Upper lobe of right lung (tissue), 1 donor: ENCODE results near the gene RAD51B. TPM values are rescaled to one million over a fixed set of nuclear protein-coding genes. Genes with fewer than 3 reads are reported as not detected.

Experiments
- ATAC-seq: fragments of 200-7000 bp; cut with Tn5 transposase; one replicate; pipeline ENCODE4 v1.9.1; 2020; ENCODE audit warnings: mild to moderate bottlenecking, moderate library complexity
- DNase-seq: peaks from one replicate; pipeline ENCODE4 v3.0.0-alpha.2; 2020
- H3K27ac ChIP-seq: fragments of 200-600 bp; one replicate; pipeline ENCODE4 v1.8.0; 2022
- H3K27me3 ChIP-seq: fragments of 200-600 bp; one replicate; pipeline ENCODE4 v1.8.0; 2022; ENCODE audit warnings: mild to moderate bottlenecking
- H3K36me3 ChIP-seq: fragments of 200-600 bp; one replicate; pipeline ENCODE4 v1.8.0; 2022
- H3K4me1 ChIP-seq: fragments of 200-600 bp; one replicate; pipeline ENCODE4 v1.8.0; 2022
- H3K4me3 ChIP-seq: fragments of 200-600 bp; one replicate; pipeline ENCODE4 v1.8.0; 2022; ENCODE audit warnings: mild to moderate bottlenecking
- H3K9me3 ChIP-seq: fragments of 200-600 bp; one replicate; pipeline ENCODE4 v1.8.0; 2022
- CTCF ChIP-seq: fragments of 200-600 bp; IDR thresholded peaks from one replicate; pipeline ENCODE4 v1.8.0; 2022; ENCODE audit warnings: antibody characterized with exemption
- intact Hi-C: fragments of 100-400 bp; cut with DNase I; formaldehyde crosslinking; loops from one replicate; pipeline ENCODE4 v1.11.0; 2022
- total RNA-seq: library from RNA; stranded (reverse); fragmentation: NEBNext Ultra II Directional; extraction: Animal tissue kit (Norgen Biotek cat#: 25700); gene quantifications from one replicate; pipeline ENCODE4 v1.2.1, GENCODE V29; 2021
- donor health status: DM: no; HTN: yes; CAD: no; lungs with severe emphysema.

Gene RAD51B
- total RNA-seq, 1 donor from 2014 or later, result 11.5 TPM

- Histone ChIP-seq H3K27me3 (no peaks in the 10 kb centered on the region), H3K36me3 (no peaks in the 10 kb centered on the region), H3K4me3 (no peak overlapping the region), H3K9me3 (no peaks in the 10 kb centered on the region), H3K4me1 (peaks cover 9% of the 10 kb centered on the region), H3K27ac (peak overlapping the region; percentile 9)
- DNase-seq (no peak), ATAC-seq (peak; percentile 17)
- TF ChIP-seq CTCF, result no peak
- intact Hi-C loops, result no loop called here
Measured at GRCh38 chr14:68501171-68501570, 681.6 kb downstream of the RAD51B start.

DNA sequence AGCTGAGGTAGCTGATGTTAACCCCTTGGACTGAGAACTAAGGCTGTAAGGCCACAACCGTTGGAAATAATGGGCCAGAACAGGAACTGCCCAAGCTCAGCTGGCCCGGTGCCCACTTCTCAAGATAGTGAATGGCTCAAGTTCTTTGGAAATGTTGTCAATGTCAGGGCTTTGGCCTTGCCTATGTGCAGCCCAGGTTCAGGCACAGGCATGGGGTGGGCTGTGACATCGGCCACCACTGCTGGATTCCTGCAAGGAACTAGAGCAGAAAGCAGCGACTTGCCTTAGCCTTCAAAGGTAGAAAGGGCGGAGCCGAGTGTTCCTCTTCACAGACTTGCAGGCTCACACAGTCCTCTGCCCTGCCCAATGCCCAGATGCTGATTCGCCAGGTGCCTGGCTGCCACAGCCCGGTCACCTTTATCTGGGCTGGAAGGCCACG is 682.1 kb downstream of the RAD51B start:
- H3K27me3 ChIP-seq, result no peaks in the 10 kb centered on the region
- no peak overlapping the region for H3K4me3 ChIP-seq
- no peaks in the 10 kb centered on the region for H3K36me3 ChIP-seq
- no peak overlapping the region for H3K27ac ChIP-seq
- no peak for TF ChIP-seq CTCF
- intact Hi-C loops, result no loop called here
- DNase-seq (no peak), ATAC-seq (peak; percentile 7)
- no peaks in the 10 kb centered on the region for H3K9me3 ChIP-seq
- peaks cover 13% of the 10 kb centered on the region for H3K4me1 ChIP-seq

DNA sequence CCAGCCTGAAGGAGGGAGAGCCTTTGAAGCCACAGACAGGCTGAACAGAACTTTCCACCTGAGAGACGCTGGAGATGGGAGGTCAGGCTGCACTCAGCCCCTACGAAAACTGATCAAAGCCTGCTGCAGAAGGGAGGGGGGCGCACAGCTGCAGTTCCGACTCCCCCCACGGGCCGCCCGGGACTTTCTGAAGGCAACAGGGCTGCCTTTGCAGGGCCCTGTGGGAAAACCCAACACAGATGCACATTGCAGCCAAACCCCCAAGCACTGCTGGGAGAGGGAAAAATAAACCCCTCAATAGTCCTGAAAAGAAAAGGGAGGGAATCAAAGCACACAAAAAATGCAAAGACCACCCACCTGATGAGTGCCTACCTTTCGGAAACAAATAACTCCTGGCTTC is 682.7 kb downstream of the RAD51B start:
- ATAC-seq (no peak), DNase-seq (no peak)
- no peak overlapping the region for H3K4me3 ChIP-seq
- intact Hi-C loops, result no loop called here
- no peaks in the 10 kb centered on the region for H3K9me3 ChIP-seq
- peaks cover 13% of the 10 kb centered on the region for H3K4me1 ChIP-seq
- H3K27me3 ChIP-seq, result no peaks in the 10 kb centered on the region
- TF ChIP-seq CTCF, result no peak
- H3K36me3 ChIP-seq, result no peaks in the 10 kb centered on the region
- H3K27ac ChIP-seq, result no peak overlapping the region

DNA sequence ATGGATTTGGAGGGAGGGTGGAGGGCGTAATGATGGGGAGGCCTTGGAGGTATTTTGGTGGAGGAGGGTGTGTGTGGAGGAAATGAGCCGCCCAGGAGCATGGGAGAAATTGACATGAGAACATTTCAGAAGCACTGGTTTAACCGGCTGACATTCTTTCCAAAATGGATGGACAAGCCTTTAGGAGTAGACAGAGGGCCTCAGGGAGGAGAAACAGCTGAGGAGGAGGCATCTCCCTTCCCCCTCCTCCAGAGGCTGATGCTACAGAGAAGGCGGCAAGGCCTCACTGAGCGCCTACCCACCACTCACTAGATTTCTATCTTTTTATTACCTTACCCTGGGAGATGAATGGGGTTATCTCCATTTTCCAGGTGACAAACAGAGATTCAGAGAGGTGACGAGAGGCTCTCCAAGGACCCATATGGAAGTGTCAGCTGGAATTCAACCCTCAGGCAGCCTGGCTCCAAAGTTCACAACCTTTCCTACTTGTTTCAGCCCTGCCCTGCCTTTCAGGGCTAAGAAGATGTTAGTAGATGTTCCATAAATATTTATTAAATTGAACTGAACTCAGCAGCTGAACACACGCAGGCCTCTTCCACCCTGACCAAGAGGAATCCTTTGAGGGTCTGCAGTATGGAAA is 683.7 kb downstream of the RAD51B start:
- DNase-seq, result no peak
- Histone ChIP-seq H3K4me1 (peaks cover 18% of the 10 kb centered on the region), H3K4me3 (no peak overlapping the region), H3K9me3 (no peaks in the 10 kb centered on the region), H3K27me3 (no peaks in the 10 kb centered on the region), H3K27ac (no peak overlapping the region), H3K36me3 (no peaks in the 10 kb centered on the region)
- no peak for ATAC-seq
- intact Hi-C loops, result no loop called here
- no peak for TF ChIP-seq CTCF

- H3K4me1 ChIP-seq, result peaks cover 23% of the 10 kb centered on the region
- no peak for TF ChIP-seq CTCF
- no peak overlapping the region for H3K27ac ChIP-seq
- intact Hi-C loops, result no loop called here
- no peak overlapping the region for H3K4me3 ChIP-seq
- ATAC-seq, result no peak
- no peaks in the 10 kb centered on the region for H3K36me3 ChIP-seq
- no peak for DNase-seq
- no peaks in the 10 kb centered on the region for H3K27me3 ChIP-seq
- H3K9me3 ChIP-seq, result no peaks in the 10 kb centered on the region
Measured at GRCh38 chr14:68504861-68505260, 685.3 kb downstream of the RAD51B start.
